Measurements from ENCODE around the gene FOXO1. TPM values are rescaled to one million over a fixed set of nuclear protein-coding genes. Genes with fewer than 3 reads are reported as not detected.

The FOXO1 gene
- total and polyA plus RNA-seq, 9 of the 15 experiments (the other 6 are each of a cell fraction or from before 2014, with no cell fraction given): 0.04 to 0.73 (median 0.20) TPM

DNA sequence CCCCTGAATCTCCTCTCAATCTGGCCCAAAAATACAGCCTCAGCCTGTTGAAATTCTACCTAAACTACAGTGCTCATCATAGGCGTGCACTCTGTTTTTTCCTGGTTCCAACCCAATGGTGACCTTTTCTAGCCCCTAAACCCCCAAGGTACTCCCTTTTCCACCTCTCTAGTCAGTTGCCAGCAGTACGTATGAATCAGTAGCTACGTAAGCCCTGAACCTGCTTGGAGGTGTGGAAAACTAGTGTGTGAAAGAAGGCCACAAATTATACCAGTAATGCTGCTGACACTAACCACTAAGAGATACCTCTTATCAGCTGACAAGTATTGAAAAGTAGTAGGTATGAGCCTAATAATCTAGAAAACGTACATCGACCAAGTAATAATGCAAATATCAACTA, 60.9 kb downstream of the FOXO1 start:
- POLR2A ChIA-PET: no interaction called here
- no peaks in the 10 kb centered on the region for H3K79me2 ChIP-seq (ENCODE audit: control insufficient read depth, insufficient read depth, low read length)

DNA sequence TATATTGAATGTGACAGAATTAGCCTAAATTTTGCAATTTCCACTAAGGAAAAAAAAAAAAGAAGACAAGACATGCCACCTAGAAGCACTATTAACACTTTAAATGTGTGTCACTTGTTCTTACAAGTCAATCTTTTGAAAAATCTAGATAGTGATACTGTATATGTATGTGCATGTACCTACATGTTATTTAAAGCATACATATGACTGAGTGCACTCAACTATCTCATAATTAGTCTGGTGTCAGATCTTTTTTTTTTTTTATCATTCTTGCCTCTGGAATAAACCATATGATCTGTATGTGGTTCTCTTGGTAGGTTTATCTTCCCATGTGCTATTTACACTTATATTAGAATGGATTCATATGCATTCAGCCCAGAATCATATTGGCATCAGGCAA, 62.3 kb downstream of the FOXO1 start:
- ATAC-seq (no peak), DNase-seq (ENCODE audit: extremely low read depth in 1 of 4, low spot score in 3 of 4) (no peak), FAIRE-seq (no peak)
- Histone ChIP-seq H3K79me2 (ENCODE audit: control insufficient read depth, insufficient read depth, low read length) (no peaks in the 10 kb centered on the region), H3K27ac (ENCODE audit: extremely low read depth, low read depth, low read length) (no peak overlapping the region), H3K27me3 (ENCODE audit: control insufficient read depth in 2 of 2, insufficient read depth in 2 of 2, low read length in 2 of 2) (no peaks in the 10 kb centered on the region; a peak in 1 of 5 replicates), H3K4me3 (no peak overlapping the region), H3K4me2 (ENCODE audit: insufficient read depth, low read length) (no peak overlapping the region), H3K4me1 (replicated peaks in 1 of 2; ENCODE audit: control insufficient read depth in 2 of 2, insufficient read depth in 2 of 2, low read length in 2 of 2) (no peaks in the 10 kb centered on the region), H3K9me3 (replicated peaks; ENCODE audit: control insufficient read depth, insufficient read depth, low read depth, low read length) (no peaks in the 10 kb centered on the region), H3K36me3 (ENCODE audit: control insufficient read depth, insufficient read depth, low read length) (no peaks in the 10 kb centered on the region), H3K9ac (ENCODE audit: insufficient read depth in 1 of 2, low read depth in 2 of 2, low read length in 2 of 2) (no peak overlapping the region), H3K9me1 (ENCODE audit: control insufficient read depth, insufficient read depth, low read length) (no peaks in the 10 kb centered on the region), H4K20me1 (replicated peaks; ENCODE audit: control insufficient read depth, insufficient read depth, low read length) (no peaks in the 10 kb centered on the region), H2AFZ (ENCODE audit: low read depth, low read length) (no peak overlapping the region)
- ChIA-PET CTCF (ENCODE audit: low intra/inter-chr PET ratio) (no interaction called here), POLR2A (no interaction called here)
- in situ Hi-C loops (cut with MboI): no loop called here
- TF ChIP-seq CBX3 (IDR thresholded peaks at IDR 0.05; ENCODE audit: borderline replicate concordance in 1 of 2, low read length in 2 of 2): no peak
- no peak for TF ChIP-seq STAT5B (CRISPR knock-in tag; IDR thresholded peaks at IDR 0.05)
- no peak for TF ChIP-seq RBM14 (IDR thresholded peaks at IDR 0.05; ENCODE audit: borderline replicate concordance, insufficient read depth, low read depth, low read length)
- TF ChIP-seq ZNF140 (CRISPR knock-in tag; IDR thresholded peaks at IDR 0.05): no peak
- TF ChIP-seq SMARCA5 (IDR thresholded peaks at IDR 0.05): no peak
- TF ChIP-seq, protein P1, sequence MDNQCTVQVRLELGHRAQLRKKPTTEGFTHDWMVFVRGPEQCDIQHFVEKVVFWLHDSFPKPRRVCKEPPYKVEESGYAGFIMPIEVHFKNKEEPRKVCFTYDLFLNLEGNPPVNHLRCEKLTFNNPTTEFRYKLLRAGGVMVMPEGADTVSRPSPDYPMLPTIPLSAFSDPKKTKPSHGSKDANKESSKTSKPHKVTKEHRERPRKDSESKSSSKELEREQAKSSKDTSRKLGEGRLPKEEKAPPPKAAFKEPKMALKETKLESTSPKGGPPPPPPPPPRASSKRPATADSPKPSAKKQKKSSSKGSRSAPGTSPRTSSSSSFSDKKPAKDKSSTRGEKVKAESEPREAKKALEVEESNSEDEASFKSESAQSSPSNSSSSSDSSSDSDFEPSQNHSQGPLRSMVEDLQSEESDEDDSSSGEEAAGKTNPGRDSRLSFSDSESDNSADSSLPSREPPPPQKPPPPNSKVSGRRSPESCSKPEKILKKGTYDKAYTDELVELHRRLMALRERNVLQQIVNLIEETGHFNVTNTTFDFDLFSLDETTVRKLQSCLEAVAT (IDR thresholded peaks at IDR 0.05): no peak
- no peak for TF ChIP-seq MAFG (tag; conservative IDR thresholded peaks at IDR 0.05)
- no peak for TF ChIP-seq ZNF584 (CRISPR knock-in tag; IDR thresholded peaks at IDR 0.05; ENCODE audit: low read depth)
- no peak for TF ChIP-seq ZNF143 (CRISPR knock-in tag; IDR thresholded peaks at IDR 0.05)
- TF ChIP-seq MCM5 (IDR thresholded peaks at IDR 0.05; ENCODE audit: low read depth): no peak
- TF ChIP-seq ZNF224 (CRISPR knock-in tag; IDR thresholded peaks at IDR 0.05): no peak
- BruUV-seq (replicated peaks): no TSS peak
- intact Hi-C loops (cut with micrococcal nuclease): no loop called here

More for the DNA sequence above, 60.9 kb downstream of the FOXO1 start:
- Histone ChIP-seq H3K27me3 (ENCODE audit: control insufficient read depth in 2 of 2, insufficient read depth in 2 of 2, low read length in 2 of 2) (no peaks in the 10 kb centered on the region; a peak in 1 of 5 replicates), H3K4me3 (no peak overlapping the region), H2AFZ (ENCODE audit: low read depth, low read length) (no peak overlapping the region), H3K4me1 (replicated peaks in 1 of 2; ENCODE audit: control insufficient read depth in 2 of 2, insufficient read depth in 2 of 2, low read length in 2 of 2) (no peaks in the 10 kb centered on the region), H3K9me3 (replicated peaks; ENCODE audit: control insufficient read depth, insufficient read depth, low read depth, low read length) (no peaks in the 10 kb centered on the region), H3K4me2 (ENCODE audit: insufficient read depth, low read length) (no peak overlapping the region), H3K27ac (ENCODE audit: extremely low read depth, low read depth, low read length) (no peak overlapping the region), H3K36me3 (ENCODE audit: control insufficient read depth, insufficient read depth, low read length) (no peaks in the 10 kb centered on the region), H4K20me1 (replicated peaks; ENCODE audit: control insufficient read depth, insufficient read depth, low read length) (no peaks in the 10 kb centered on the region), H3K9me1 (ENCODE audit: control insufficient read depth, insufficient read depth, low read length) (no peaks in the 10 kb centered on the region), H3K9ac (ENCODE audit: insufficient read depth in 1 of 2, low read depth in 2 of 2, low read length in 2 of 2) (no peak overlapping the region)
- no peak for FAIRE-seq
- BruUV-seq (replicated peaks): no TSS peak
- 2% methylated on average over 5 of the region's 5 CpGs for WGBS (ENCODE audit: insufficient coverage, low coverage, missing lambda C conversion rate)
- intact Hi-C loops (cut with micrococcal nuclease): no loop called here
- ATAC-seq: no peak
- in situ Hi-C loops (cut with MboI): no loop called here
- TF ChIP-seq SMARCC2 (IDR thresholded peaks at IDR 0.05; ENCODE audit: low read depth): no peak
- no peak for DNase-seq (ENCODE audit: extremely low read depth in 1 of 4, low spot score in 3 of 4)
- CTCF ChIA-PET (ENCODE audit: low intra/inter-chr PET ratio): no interaction called here
